SH-SY5Y (cell line): ENCODE results near the gene ANHX.

Source experiments
- GATA2 ChIP-seq: IDR thresholded peaks from 2 replicates; pipeline ENCODE4 v1.6.1; 2011; ENCODE audit warnings: mild to moderate bottlenecking, low read depth, low read length
- GATA3 ChIP-seq: IDR thresholded peaks from 2 replicates; pipeline ENCODE4 v1.6.1; 2011; ENCODE audit warnings: low read depth, mild to moderate bottlenecking, low read length, moderate library complexity

DNA sequence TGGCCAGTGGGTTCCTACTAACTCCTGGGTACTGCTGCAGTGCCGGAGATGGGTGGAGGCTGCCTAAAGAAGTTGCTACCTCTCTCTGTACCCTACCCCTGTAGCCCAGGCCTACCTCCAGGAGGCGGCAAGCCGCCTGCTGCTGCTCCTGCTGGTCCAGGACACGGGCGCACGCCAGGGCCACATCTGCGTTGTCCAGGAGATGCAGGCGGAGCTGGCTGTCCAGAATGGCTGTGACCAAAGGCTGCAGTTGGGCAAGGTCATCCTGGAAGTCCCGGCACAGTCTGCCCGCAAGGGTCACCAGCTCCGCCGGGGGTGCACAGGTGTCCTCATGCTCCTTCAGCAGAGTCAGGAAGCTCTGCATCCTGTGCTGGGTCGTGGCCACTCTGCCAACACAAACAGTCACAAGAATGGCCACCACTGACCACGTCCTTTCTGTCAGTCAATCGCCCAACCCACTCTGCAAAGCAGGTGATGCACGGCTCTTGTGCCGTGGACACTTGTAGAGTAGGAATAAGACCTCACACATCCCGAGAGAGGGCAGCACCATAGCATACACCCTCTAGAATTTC is 1.6 kb downstream of the ANHX start:
- TF ChIP-seq GATA2 (no peak), GATA3 (no peak)
